GM21528 (cell line): ENCODE results near the gene NEK11.
"Not testable (repeated sequence)": the region's sequence is repeated elsewhere in the genome, so short reads cannot be mapped to it uniquely, and the experiment has no call there.

Experiments
- ATAC-seq: cut with Tn5 transposase; IDR thresholded peaks from one replicate; pipeline ENCODE4 v1.9.1; 2021; ENCODE audit warnings: mild to moderate bottlenecking, moderate library complexity; ENCODE audit not compliant: unreplicated experiment, low FRiP score

NEK11 gene

GRCh38 chr3:131353016-131353877 is 326.6 kb downstream of the NEK11 start:
- no peak for ATAC-seq

GRCh38 chr3:131353986-131354385 is 327.3 kb downstream of the NEK11 start:
- ATAC-seq: no peak

- ATAC-seq: no peak
Observed at GRCh38 chr3:131356006-131356595, 329.4 kb downstream of the NEK11 start.

GRCh38 chr3:131357275-131357674 is 330.6 kb downstream of the NEK11 start:
- no peak for ATAC-seq

- ATAC-seq: no peak
Observed at GRCh38 chr3:131360191-131360755, 333.6 kb downstream of the NEK11 start.

- not testable (repeated sequence) for ATAC-seq
Observed at GRCh38 chr3:131361066-131361463, 334.4 kb downstream of the NEK11 start.

GRCh38 chr3:131361464-131362421 is 335.1 kb downstream of the NEK11 start:
- no peak for ATAC-seq

- no peak for ATAC-seq
Observed at GRCh38 chr3:131363275-131363674, 336.6 kb downstream of the NEK11 start.

- no peak for ATAC-seq
Observed at GRCh38 chr3:131370935-131371687, 344.4 kb downstream of the NEK11 start.

GRCh38 chr3:131371688-131372066 is 345.0 kb downstream of the NEK11 start:
- no peak for ATAC-seq

- no peak for ATAC-seq
Observed at GRCh38 chr3:131374741-131375140, 348.1 kb downstream of the NEK11 start.

- ATAC-seq: peak; percentile 14
Observed at GRCh38 chr3:131380821-131381444, 354.3 kb downstream of the NEK11 start.

- peak; percentile 99 for ATAC-seq
Observed at GRCh38 chr3:131381445-131382291, 355.0 kb downstream of the NEK11 start, which contains the start of gene NUDT16. NUDT16 (plus strand) TSS chr3:131381774; CDS start chr3:131381805, 31 bp downstream.

GRCh38 chr3:131386429-131387165 is 359.9 kb downstream of the NEK11 start:
- ATAC-seq: no peak

GRCh38 chr3:131387796-131388489 is 361.3 kb downstream of the NEK11 start:
- no peak for ATAC-seq

- ATAC-seq: no peak
Observed at GRCh38 chr3:131388490-131388799, 361.8 kb downstream of the NEK11 start.

GRCh38 chr3:131390331-131390730 is 363.7 kb downstream of the NEK11 start:
- no peak for ATAC-seq
